Measurements from ENCODE around the gene FLRT2. TPM values are rescaled to one million over a fixed set of nuclear protein-coding genes. Genes with fewer than 3 reads are reported as not detected.

FLRT2 gene
- polyA plus RNA-seq, 3 donors: 215 to 234 (median 217) TPM

DNA sequence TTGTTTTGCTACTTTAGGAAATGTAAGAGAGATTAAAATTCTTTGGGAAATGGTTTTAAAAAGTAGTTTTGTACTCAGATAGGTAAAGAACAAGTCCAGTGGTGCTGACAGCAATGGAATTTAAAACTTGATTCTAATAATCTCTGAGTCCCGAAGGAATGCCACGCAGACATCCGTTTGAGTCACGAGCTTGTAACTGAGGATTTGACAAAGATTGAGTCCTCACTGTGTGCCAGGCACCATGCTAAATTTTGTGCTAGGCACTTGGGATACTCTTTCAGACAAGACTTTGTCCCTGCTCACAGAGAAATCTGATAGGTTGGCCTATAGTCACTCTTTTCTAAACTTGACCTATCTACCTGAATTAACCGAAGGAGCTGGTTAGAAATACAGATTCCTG lies 12.7 kb downstream of the FLRT2 start:
- DNase-seq (ENCODE audit: extremely low read depth in 1 of 11, low read depth in 9 of 11, low spot score in 4 of 11): no peak

DNA sequence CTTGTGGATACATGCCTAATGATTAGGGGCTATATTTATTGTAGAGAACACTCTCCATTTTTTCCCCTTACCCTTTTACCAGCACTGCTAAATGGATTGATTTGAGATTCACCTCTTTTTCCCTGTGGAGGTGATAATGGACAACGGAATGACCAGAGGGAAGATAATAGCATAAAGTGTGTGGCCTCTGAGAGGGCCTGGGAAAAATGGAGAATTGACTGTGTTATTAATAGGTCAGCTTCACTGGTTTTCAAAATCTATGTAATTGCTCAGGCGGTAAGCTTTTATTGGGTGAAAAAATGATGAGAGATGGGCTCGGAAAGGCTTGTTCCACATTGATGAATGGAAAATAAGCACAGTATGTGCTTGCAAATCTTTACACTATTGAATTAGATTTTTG lies 15.8 kb downstream of the FLRT2 start:
- DNase-seq (ENCODE audit: extremely low read depth in 1 of 11, low read depth in 9 of 11, low spot score in 4 of 11): no peak

DNA sequence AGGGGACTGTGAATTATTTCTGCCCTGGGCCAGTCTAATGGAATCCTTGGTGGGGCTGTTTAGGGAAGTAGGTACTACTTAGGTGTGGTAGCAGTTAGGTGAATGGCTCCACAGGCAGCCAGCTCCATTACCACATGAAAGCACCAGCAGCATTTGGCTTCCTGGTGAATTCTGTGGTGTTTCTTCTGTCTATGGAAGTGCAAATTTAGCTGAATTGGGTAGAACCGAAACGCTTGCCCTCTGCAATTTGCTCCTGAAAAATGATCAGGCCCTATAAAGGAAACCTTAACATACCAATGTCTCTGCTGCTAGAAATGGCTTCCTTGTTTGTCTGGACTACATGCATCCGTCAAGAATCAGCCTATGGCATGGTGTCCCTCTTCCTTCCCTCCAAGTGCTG lies 16.4 kb downstream of the FLRT2 start:
- DNase-seq (ENCODE audit: extremely low read depth in 1 of 11, low read depth in 9 of 11, low spot score in 4 of 11): no peak

- no peak for DNase-seq (ENCODE audit: extremely low read depth in 1 of 11, low read depth in 9 of 11, low spot score in 4 of 11)
These were observed 19.8 kb downstream of the FLRT2 start for GRCh38 chr14:85549697-85550096.

DNA sequence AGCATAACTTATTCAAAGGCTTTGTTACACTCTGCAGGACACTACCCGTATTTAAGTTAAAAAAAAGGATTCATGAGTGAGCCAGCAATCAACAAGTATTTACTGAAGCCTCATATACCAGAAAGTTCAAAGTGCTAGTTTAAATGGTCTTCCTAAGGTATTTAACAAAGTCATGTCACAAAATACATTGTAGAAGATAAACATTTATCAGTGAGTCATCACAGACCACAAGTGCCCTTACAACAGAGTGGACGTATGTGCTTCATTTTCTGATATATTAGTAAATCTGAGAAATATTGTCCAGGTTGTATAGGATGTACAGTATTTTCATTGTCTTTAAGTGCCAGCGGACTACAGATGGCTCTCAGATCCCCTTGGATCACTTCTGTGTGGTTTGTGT lies 24.2 kb downstream of the FLRT2 start:
- no peak for DNase-seq (ENCODE audit: extremely low read depth in 1 of 11, low read depth in 9 of 11, low spot score in 4 of 11)

DNA sequence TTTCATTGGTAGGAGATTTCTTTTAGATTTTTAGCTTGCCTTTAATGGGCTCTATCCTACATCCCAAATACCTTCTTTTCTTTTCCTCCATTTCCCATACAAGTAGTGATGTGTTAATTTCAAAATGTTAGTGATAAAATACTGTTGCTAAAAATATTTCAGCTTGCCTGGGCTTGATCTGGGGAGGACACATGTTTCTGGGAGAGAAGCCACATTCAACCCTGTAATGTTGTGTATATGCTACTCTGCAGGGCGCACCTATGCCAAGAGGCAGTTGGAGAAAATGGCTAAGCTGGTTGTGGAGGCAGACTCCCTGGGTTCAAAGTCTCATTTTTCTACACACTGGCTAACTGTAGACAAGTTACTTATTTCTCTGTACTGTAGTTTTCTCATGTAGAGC lies 26.3 kb downstream of the FLRT2 start:
- no peak for DNase-seq (ENCODE audit: extremely low read depth in 1 of 11, low read depth in 9 of 11, low spot score in 4 of 11)

- DNase-seq (ENCODE audit: extremely low read depth in 1 of 11, low read depth in 9 of 11, low spot score in 4 of 11): no peak
These were observed 28.6 kb downstream of the FLRT2 start for GRCh38 chr14:85558505-85558904.

DNA sequence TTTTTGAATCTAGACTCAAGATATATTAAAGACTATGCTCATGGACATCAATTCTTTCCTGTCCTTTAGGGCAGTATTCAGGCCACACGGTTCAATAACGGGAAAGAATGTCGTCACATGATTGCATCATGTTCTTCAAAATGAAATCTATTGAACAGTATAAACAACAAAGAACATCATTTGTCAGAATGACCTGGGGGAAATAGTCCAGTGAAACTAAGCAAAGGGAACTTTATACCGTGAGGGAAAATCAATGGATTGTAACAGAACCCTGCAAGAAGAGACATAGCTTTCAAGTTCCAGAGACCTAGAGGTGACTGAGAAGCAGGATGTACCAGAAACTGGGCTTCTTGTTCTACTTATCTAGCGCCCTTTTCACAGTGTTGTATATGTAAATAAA lies 32.7 kb downstream of the FLRT2 start:
- no peak for DNase-seq (ENCODE audit: extremely low read depth in 1 of 11, low read depth in 9 of 11, low spot score in 4 of 11)

DNA sequence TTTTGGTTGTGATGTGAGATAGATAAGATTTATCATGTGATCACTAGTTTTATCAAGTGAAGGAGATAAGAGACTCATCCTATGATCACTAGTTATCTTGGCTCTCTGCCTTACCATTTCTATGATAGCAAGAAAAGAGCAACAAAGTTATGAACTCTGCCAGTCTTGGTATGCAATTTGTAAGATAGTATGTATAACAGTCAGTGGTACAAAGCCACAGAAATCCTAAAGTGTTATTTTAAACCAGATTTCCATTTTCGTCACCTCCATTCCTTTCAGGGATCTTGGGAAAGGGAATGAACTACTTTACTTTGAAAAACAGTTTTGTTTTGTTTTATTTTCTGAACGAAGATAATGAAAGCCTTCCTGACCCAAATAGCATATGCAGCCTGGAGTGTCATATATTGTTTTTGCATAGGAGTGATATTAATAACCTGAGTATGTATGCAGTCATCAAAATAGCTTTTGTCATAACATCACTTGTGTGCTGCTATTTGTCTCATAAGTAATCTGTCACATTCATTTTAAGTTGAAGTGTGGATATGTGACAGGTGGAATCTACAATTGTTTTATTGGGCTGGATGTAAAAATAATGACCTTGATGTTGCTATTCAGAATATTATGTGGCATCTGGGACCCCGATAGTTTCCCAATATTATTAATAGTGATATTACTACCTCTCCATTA lies 35.0 kb downstream of the FLRT2 start:
- DNase-seq (ENCODE audit: extremely low read depth in 1 of 11, low read depth in 9 of 11, low spot score in 4 of 11): no peak

DNA sequence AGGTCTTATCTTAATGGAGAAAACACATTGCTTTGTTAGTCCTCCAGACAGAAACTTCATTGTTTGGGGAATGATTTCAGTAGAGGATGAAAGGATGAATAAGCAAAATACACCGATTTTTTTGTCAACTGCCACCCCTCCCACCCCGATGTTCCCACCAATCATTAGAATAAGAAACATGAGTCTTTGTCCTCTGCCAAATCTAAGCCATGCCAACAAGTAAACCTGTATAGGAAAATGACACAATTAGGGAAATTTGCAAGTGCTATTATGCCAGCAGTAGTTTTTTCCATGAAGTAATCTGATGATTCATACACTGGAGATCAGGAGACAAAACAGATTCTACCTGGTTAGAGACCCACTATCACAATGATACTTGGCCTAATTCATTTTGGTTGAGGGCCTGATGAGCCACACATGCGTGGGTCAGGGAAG lies 35.9 kb downstream of the FLRT2 start:
- no peak for DNase-seq (ENCODE audit: extremely low read depth in 1 of 11, low read depth in 9 of 11, low spot score in 4 of 11)

GRCh38 chr14:85566603-85567002 lies 36.7 kb downstream of the FLRT2 start:
- no peak for DNase-seq (ENCODE audit: extremely low read depth in 1 of 11, low read depth in 9 of 11, low spot score in 4 of 11)

GRCh38 chr14:85572011-85572410 lies 42.1 kb downstream of the FLRT2 start:
- no peak for DNase-seq (ENCODE audit: extremely low read depth in 1 of 11, low read depth in 9 of 11, low spot score in 4 of 11)

DNA sequence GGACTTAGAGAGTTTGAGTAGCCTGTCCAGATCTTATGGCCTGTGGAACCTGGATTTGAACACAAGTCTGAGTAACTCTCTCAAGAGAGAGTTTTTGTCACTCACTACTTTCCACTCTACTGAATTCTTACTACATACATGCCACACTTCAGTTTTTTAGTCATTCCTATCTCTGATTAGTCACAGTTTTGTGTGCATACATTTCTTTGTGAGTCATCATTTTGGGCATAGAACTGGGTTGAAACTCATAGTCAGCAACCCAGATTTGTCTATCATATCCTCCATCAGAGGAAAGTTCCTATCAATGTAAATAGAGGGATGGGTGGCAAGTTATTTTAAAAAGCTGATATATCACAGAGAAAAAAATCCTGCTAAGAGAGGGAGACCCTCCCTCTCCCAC lies 42.9 kb downstream of the FLRT2 start:
- no peak for DNase-seq (ENCODE audit: extremely low read depth in 1 of 11, low read depth in 9 of 11, low spot score in 4 of 11)

DNA sequence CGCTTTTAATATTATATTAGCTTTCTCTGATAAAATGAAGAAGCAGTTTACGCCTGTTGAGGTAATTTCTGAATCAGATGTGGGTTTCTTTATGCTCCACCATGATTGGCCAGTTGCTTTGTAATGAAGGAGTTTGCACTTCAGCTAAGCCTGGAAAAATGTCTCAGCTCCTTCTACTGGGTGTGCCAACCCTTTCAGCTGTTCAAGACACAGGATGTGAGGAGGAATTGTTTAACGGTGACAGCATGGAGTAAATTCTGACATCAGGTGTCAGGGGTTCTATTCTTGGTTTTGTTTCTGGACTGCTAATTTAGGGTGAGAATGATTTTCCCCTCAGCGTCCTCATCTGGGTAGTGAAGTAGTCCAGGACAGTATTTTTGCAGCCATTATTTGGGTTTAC lies 43.5 kb downstream of the FLRT2 start:
- DNase-seq (ENCODE audit: extremely low read depth in 1 of 11, low read depth in 9 of 11, low spot score in 4 of 11): no peak

DNA sequence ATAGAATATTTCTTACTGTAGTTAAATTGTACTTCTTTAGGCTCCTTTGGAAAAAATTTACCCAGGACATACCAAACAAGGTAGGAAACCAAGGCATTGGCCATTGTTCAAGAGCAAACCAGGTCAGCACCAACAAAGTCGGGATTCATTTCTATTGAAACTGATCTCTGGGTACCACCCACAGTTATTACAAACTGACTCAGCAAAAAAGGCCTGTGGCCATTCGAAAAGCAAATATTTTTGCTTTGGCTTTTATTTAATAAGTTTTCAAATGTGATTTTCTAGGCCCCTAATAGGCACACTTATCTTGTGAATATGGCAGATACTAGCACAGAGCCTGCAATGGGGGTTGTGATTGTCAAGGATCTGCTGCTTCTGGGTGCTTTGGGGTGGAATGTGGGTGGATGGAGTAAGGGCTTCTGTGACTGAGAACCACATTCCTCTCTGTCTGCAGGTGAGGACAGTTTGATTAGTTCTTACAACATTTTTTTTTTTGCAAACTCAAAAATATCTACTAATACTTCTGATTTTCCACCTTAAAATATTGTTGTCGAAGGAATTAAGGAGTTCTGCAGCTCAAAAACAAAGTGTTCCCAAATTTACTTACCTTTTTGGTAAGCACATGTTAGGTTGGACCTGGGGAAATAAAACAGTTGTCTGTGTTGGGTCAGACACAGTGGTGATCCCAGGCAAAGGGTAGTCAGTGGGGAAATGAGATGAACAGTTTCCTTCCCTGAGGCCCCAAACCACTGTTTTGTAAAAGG lies 45.1 kb downstream of the FLRT2 start:
- DNase-seq (ENCODE audit: extremely low read depth in 1 of 11, low read depth in 9 of 11, low spot score in 4 of 11): no peak

DNA sequence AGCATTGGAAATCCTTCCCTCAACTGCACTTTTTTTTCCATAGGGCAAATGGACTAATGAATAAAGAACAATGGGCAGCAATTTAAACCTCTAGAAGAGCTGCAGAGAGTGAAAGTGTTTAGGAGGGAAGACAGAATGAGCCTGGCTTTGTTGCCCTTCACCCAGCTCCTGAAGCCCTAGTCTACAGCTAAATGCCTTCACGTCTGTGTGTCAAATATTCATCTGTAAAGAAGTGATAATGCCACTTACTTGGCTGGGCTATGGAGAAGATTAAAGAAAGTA lies 45.6 kb downstream of the FLRT2 start:
- no peak for DNase-seq (ENCODE audit: extremely low read depth in 1 of 11, low read depth in 9 of 11, low spot score in 4 of 11)

DNA sequence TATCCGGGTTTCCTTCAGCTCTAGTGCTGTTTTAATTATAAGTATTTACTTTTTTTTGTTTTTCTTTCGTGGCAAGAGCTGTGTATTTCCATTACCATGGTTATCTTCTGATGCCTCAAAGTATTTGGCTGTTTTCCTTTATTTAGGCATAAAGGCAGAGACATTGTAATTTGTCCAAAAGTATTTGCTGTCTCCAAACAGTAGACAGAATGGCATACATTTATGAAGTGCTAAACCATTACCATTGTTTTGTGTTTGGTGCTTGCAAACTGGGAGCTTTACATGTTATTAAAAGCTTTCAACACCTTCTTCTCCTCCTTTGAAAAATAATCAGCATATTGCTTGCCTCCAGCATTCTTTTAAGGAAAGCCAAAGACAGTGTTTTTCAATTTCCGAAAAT lies 46.3 kb downstream of the FLRT2 start:
- DNase-seq (ENCODE audit: extremely low read depth in 1 of 11, low read depth in 9 of 11, low spot score in 4 of 11): no peak

DNA sequence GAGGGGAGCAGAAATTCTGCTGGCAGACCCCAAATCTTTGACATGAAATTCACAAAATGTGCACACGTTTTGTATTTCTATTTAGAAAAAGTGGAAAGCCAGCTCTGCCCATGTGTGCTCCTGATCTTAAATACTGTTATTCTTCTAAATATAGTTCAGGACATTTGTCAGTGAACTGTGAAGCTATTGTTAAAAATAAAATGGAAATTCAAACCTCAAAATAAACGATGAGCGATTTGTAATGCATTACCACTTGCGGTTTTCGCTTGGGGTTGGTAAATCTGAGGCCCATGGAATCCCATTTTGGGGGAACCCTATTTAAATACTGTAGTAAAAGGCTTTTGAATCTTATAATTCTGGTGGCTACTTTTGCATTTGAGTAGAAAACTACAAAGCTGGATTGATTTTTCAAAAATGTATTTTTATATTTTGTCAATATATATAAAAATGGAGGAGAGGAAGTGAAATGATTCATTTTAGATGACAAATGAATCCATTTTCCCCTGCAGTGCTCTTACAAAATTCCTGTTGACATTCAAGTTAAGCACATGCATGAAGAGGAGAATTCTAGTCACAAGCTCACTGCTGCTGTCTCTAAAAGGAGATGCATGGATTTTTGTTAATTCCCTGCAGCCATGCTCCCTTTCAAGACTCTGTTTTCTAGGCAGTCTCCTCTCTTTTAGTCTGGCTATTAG lies 47.1 kb downstream of the FLRT2 start:
- no peak for DNase-seq (ENCODE audit: extremely low read depth in 1 of 11, low read depth in 9 of 11, low spot score in 4 of 11)

DNA sequence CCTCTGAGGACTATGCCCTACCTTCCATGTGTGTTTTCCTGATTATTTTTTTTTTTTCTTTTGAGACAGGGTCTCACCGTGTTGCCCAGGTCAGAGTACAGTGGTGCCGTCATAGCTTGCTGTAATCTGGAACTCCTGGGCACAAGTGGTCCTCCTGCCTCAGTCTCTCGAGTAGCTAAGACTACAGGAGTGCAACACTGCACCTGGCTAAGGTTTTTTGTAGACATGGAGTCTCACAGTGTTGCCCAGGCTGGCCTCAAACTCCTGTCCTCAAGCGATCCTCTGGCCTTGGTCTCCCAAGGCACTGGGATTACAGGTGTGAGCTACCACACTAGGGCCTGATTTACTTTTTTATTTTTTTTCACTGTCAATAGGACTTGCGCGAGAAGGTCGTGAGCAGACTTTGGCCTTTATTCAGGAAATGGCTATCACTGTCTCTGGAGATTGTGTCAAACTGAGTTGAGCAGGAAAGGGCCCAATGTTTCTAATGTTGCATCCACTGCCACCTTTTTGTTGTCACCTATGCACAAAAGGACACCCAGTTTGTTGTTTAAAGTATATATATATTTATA lies 47.7 kb downstream of the FLRT2 start:
- DNase-seq (ENCODE audit: extremely low read depth in 1 of 11, low read depth in 9 of 11, low spot score in 4 of 11): no peak

GRCh38 chr14:85578357-85578756 lies 48.4 kb downstream of the FLRT2 start:
- no peak for DNase-seq (ENCODE audit: extremely low read depth in 1 of 11, low read depth in 9 of 11, low spot score in 4 of 11)
